ENCODE measurements around the gene BANF1.
"Not testable (repeated sequence)": the region's sequence is repeated elsewhere in the genome, so short reads cannot be mapped to it uniquely, and the experiment has no call there.

The BANF1 gene

DNA sequence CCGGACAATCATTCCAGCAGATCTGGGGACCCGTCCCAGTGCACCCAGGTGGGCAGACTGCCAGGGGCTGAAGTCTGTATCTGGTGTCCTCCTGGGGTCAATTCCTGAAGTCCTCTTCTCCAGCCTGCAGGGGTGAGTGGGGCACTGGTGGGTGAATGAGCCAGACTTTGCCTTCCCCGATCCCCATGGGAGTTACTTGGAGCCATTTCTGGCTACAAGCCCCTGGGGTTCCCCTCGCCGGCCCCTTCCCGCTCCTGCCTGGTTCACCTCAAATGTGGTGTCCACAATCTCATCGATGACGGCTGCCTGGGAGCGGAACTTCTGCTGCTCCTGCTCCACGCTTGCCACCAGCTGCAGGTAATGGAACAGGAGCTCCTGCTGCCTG is 14.5 kb downstream of the BANF1 start:
- no peak for DNase-seq (ENCODE audit: extremely low spot score)
- no peak for TF ChIP-seq CTCF (IDR thresholded peaks at IDR 0.05; ENCODE audit: control extremely low read depth, extremely low read depth, low read depth, missing control alignments)
- ChIA-PET CTCF (interaction anchor here (0.8 to 1.3 kb wide), 2 partner anchors 28 to 133 kb away, joined by 4 read pairs; no protein-coding TSS in a partner anchor), POLR2A (no interaction called here)

DNA sequence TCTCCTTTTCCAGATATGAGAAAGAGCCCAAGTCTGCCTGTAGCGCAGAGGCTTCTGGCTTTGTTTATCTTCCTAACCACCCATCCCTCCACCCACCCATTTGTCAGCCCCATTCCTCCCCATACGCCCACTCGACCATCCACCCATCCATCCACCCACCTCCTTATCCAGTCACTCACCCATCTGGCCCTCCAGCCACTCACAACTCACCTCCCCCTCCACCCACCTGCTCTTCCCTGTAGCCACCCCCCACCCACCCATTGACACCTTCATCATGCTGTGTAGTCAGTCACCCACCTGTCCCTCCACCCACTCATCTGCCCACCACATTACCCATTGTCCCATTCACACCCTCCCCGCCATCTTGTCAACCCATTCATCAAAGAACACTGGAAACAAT is 15.0 kb downstream of the BANF1 start:
- TF ChIP-seq CTCF (IDR thresholded peaks at IDR 0.05; ENCODE audit: control extremely low read depth, extremely low read depth, low read depth, missing control alignments): no peak
- ChIA-PET CTCF (no interaction called here), POLR2A (no interaction called here)
- no peak for DNase-seq (ENCODE audit: extremely low spot score)

- no peak for DNase-seq (ENCODE audit: extremely low spot score)
- CTCF ChIA-PET: interaction anchor here (1.0 to 5.2 kb wide), 4 partner anchors 10 to 136 kb away, joined by 3 to 67 read pairs (median 5); partner anchors contain the start of genes BANF1, CST6 and EIF1AD
- TF ChIP-seq CTCF (IDR thresholded peaks at IDR 0.05; ENCODE audit: control extremely low read depth, extremely low read depth, low read depth, missing control alignments): no peak
- POLR2A ChIA-PET: no interaction called here
Measured at GRCh38 chr11:66020212-66020611, 17.9 kb downstream of the BANF1 start.

- no peak for TF ChIP-seq CTCF (IDR thresholded peaks at IDR 0.05; ENCODE audit: control extremely low read depth, extremely low read depth, low read depth, missing control alignments)
- no peak for DNase-seq (ENCODE audit: extremely low spot score)
- POLR2A ChIA-PET: no interaction called here
- CTCF ChIA-PET: interaction anchor here (1.2 to 5.2 kb wide), 4 partner anchors 11 to 136 kb away, joined by 3 to 67 read pairs (median 30); partner anchors contain the start of genes BANF1, CST6 and EIF1AD
Measured at GRCh38 chr11:66020618-66021357, 18.5 kb downstream of the BANF1 start.

GRCh38 chr11:66022401-66023185 is 20.3 kb downstream of the BANF1 start:
- POLR2A ChIA-PET: no interaction called here

GRCh38 chr11:66023186-66023440 is 20.8 kb downstream of the BANF1 start:
- POLR2A ChIA-PET: not testable (repeated sequence)
- CTCF ChIA-PET: interaction anchor here (0.6 to 5.2 kb wide), 30 partner anchors 8 to 360 kb away, joined by 3 to 67 read pairs (median 6); partner anchors contain the start of genes BANF1, CCDC85B, CST6 and EFEMP2

More at GRCh38 chr11:66022401-66023185, 20.3 kb downstream of the BANF1 start:
- peak; percentile 97 for TF ChIP-seq CTCF (IDR thresholded peaks at IDR 0.05; ENCODE audit: control extremely low read depth, extremely low read depth, low read depth, missing control alignments)
- CTCF ChIA-PET: interaction anchor here (0.7 to 5.2 kb wide), 49 partner anchors 9 to 360 kb away, joined by 3 to 67 read pairs (median 4); partner anchors contain the start of genes BANF1, CCDC85B, CST6 and EFEMP2
- DNase-seq (ENCODE audit: extremely low spot score): peak; percentile 92

More at GRCh38 chr11:66023186-66023440, 20.8 kb downstream of the BANF1 start:
- not testable (repeated sequence) for DNase-seq (ENCODE audit: extremely low spot score)
